CD4-positive, alpha-beta T cell treated with Interleukin-21 for 1 hour (primary cell): ENCODE measurements around the gene CCDC142.
A peak's percentile ranks its signal among the peaks of the same experiment; 100 is the strongest.
"Not testable (repeated sequence)": the region's sequence is repeated elsewhere in the genome, so short reads cannot be mapped to it uniquely, and the experiment has no call there.

Source experiments
- DNase-seq: peaks from one replicate; pipeline ENCODE4 v3.0.0-alpha.2; 2020

The CCDC142 gene

DNA sequence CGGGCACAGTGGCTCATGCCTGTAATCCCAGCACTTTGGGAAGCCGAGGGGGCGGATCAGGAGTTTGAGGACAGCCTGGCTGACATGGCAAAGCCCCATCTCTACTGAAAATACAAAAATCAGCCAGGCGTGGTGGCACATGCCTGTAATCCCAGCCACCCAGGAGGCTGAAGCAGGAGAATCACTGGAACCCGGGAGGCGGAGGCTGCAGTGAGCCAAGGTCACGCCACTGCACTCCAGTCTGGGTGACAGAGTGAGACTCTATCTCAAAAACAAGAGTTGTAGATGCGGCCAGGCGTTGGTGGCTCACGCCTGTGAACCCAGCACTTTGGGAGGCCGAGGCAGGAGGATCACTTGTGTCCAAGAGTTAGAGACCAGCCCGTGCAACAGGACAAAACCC lies 12.1 kb downstream of the CCDC142 start:
- not testable (repeated sequence) for DNase-seq

DNA sequence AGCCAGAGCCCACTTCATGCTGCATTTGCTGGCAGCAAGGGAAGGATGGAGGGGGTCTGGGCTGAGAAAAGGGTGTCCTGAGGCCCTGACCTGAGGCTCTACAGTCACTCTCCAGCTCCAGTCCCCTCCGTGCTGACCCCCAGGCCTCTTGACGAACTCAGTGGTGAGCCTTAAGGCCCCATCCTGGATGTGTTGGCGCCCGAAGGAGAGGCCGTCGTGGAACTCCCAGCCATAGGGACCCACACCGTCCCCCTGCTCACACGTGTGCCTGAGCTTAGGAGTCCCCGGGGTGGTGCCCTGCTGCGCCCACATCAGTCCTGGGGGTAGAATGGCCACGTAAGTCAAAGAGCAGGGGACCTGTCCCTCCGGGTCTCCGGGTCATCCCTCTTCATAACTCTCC lies 18.4 kb downstream of the CCDC142 start:
- no peak for DNase-seq

DNA sequence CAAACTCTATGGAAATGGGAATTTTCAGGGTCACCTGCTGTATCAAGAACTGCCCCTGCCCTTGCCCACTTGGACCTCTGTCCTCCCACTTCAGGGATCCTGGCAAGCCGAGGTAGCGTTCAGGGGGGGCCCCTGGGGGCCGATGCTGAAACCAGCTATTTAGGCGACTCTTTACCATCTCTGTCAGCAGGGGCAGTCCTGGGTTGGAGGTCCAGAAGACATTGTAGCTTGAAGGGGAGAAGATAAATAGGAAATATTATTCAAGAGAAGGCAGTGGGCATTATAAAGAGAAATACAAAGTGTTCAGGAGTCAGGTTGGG lies 20.1 kb downstream of the CCDC142 start:
- no peak for DNase-seq

DNA sequence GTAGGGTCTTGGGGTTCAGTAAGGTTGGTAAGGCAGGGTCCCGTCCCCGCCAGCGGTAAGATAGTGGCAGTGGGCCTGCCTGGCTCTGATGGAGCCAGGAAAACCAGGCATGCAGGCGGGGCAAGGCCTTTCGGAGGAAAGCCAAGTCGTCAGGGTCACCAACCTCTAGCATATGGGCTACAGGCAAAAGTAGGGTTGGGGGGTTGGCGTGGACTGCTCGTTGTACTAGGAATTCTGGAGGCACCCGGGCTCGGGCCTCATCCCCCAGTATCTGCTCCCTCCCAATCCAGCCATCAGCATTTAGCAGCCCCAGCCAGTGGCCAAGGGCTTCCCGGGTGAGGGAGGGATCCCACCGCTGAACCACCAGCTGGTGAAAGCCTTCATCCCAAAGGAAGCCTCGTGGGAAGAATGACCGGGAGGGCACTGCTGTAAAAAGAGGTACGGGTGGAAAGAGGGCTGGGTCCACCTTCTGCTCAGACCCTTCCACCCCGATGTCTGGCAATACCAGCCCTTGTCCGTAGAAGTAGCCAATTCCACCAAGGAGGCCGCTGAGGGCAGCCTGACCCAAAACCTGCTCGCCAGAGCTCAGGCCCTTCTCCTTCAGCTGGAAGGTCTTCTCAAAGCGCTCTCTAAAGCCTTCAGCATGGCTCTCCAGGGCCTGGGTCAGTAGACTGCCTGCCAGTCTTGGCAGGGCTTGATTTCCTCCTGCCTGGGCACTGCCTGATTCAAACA lies 20.6 kb downstream of the CCDC142 start:
- DNase-seq: no peak

DNA sequence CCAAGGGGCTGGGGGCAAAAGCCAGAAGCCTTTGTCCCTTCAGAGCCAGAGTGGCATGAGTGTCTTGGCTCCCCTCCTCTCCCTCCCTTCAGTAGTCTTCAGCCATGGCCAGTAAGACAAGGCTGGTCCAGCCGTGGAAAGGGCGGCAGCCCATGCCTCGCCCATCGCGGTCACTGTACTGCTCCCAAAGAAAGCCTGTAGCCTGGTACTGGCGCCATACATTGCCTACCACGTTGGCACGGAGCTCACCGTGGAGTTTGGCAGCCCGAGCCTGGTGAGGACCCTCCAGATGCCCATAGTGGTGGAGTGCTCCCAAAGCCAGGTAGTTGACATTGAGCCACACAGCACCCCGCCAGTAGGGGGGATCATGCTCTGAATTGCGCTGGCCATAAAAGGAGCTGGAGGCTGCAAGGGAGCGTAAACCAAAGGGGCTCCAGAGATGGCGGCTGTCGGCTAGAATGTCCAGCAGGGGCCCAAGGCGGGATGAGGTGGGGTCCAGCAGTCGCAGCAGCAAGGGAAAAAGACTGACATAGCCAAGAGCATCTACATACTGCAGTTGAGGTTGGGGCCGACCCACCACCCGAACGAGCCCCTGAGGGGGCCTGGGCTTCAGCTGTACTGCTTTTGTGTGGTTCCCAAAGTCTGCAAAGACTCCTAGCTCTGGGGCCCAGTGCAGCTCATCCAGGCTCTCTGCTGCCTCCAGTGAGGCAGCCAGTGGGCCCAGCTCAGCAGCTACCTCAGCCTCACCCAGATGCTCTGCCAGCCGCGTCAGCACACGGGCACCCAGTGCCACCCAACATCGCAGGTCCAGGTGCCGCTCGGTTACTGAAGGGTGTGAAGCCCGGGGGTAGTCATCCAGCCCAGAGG lies 21.4 kb downstream of the CCDC142 start:
- DNase-seq: no peak

DNA sequence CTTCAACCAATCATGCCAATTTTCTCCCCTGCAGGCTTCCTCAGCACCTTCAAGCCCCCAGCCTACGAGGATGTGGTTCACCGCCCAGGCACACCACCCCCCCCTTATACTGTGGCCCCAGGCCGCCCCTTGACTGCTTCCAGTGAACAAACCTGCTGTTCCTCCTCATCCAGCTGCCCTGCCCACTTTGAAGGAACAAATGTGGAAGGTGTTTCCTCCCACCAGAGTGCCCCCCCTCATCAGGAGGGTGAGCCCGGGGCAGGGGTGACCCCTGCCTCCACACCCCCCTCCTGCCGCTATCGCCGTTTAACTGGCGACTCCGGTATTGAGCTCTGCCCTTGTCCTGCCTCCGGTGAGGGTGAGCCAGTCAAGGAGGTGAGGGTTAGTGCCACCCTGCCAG lies 22.6 kb downstream of the CCDC142 start:
- DNase-seq: not testable (repeated sequence)

DNA sequence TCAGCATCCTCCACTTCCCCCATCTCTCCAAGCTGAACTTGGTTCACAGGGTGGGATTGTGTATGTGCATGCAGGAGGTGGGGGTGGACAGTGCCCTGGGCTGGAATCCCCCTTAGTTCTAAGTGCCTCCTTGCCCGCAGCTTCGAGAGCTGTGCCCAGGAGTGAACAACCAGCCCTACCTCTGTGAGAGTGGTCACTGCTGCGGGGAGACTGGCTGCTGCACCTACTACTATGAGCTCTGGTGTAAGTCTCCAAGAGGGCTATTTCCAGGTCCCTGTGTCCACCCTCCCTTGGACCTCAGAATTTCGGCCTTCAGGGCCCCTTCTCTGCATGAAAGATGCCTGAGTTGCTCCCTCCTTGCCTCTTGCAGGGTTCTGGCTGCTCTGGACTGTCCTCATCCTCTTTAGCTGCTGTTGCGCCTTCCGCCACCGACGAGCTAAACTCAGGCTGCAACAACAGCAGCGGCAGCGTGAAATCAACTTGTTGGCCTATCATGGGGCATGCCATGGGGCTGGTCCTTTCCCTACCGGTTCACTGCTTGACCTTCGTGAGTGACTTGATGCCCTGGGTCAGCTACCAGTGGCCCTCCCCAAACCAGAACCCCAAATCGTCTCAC lies 23.2 kb downstream of the CCDC142 start:
- not testable (repeated sequence) for DNase-seq

DNA sequence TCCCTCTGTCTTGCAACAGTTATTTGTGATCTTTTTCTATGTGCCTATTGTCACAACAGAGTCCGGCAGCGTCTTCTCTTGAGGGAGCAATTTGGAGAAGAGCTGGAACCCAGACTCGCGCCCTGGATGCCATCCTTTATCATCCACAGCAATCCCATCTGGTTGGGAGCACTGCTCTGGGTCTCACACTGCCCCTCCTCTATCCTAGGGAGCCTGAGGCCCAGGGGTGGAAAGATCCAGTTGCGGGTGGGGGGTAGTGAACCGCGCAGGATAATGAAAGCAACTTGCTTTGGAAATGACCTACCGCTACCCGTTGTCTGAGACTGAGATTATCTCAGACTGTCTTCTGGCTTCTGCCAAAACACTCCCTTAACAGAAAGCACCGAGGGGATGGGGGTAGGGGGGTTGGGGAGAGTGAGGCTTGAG lies 23.8 kb downstream of the CCDC142 start:
- no peak for DNase-seq

DNA sequence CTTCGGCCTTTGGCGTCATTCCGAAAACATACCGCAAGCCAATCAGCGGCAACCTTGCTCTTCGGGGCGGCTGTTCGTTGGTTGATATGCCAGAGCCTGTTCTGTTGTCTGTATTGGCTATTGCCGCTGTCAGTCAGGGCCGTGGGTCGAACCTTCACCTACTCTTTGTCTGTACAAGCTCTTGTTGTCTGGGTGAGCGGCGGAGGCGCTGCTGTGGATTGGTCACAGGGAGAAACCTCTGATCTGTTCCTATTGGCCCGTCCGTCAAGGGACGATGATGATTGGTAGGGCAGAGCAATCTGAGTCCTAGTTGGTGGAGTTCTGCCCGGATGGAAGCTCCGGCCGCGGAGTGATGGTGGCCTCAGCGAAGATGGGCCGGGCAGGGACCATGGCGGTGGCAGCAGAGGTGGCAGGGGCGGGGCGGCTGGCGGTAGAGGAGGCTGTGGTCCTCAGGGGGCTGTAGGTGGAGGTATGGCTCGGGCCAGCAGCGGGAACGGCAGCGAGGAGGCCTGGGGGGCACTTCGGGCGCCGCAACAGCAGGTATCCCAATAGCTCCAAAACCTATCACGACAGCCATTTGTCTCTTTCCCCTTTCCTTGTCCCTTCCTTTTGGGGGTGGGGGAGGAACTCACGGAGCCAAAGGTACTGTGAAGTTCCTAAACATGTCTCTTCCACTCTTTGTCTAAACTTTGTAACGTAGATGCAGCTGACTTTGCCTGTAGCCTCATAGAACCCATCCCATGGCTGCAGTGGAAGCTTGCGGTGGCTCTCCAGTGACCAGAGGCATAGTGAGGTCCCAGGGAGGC lies 24.5 kb downstream of the CCDC142 start, which contains the start of gene WBP1:
Gene WBP1, plus strand, starts transcription at position 307 of the 806 bp plus-strand sequence. Its CDS starts 165 bp downstream, at position 472.
- DNase-seq: peak; percentile 100

DNA sequence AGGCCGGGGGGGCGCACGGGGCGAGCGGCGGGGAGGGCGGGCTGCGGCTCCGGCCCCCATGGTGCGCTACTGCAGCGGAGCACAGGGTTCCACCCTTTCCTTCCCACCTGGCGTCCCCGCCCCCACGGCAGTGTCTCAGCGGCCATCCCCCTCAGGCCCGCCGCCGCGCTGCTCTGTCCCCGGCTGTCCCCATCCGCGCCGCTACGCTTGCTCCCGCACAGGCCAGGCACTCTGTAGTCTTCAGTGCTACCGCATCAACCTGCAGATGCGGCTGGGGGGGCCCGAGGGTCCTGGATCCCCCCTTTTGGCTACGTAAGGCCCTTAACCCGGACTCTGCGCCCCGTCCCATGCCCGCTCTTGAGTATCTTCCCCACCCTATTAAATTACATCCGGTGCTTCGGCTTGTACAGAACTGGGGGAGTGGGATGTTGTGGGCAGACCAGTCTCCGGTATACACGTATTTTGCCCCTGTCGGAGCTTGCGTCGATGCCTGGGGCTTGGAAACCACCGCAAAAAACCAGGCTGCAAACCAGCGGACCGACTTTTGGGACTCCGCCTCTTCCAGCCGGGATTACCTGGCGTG lies 25.2 kb downstream of the CCDC142 start:
- peak; percentile 86 for DNase-seq

DNA sequence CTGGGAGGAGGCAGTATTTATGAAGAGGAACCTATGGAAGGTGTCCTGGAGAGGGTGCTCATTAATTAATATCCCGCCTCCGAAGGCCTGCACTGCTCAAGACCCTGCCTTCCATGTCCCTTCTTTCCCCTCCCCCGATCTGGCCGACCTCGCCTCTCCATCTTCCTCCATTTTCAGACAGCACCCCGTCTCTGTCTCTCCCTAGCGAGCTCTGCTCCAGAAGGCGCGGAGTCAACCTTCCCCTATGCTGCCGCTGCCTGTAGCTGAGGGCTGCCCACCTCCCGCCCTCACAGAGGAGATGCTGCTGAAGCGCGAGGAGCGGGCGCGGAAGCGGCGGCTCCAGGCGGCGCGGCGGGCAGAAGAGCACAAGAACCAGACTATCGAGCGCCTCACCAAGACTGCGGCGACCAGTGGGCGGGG lies 25.7 kb downstream of the CCDC142 start:
- no peak for DNase-seq

DNA sequence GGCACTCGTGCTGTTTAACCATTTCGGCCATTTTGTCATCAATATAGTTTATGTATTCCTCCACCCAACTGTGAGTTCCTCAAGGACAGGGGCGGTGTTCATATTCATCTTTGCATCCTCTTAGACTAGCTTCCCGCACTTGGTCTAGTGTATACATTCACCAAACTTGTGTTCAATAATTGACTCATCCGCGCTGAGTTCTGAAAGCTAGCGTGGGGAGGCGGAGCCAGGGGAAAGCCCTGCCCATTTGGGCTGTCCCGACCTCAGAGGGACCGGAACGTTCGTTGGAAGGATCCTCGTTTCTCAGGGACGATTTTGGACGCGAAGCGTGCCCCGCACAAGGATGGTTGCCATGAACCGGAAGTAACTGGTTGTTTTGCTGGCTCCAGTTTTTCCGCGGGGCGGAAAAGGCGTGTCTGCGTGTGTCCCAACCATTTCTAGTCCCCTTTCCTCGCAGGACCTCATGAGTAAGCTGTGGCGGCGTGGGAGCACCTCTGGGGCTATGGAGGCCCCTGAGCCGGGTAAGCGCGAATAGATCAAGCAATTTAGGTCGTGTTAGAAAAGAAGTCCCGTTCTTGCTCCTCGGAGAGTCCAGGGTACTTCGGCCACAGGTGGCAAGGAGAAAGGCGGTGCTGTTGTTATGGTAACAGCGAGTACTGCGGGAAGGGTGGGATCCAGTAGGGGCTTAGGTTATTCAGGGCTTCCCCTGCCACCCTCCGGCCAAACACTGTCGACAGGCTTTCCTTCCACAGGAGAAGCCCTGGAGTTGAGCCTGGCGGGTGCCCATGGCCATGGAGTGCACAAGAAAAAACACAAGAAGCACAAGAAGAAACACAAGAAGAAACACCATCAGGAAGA lies 27.9 kb downstream of the CCDC142 start, which contains the start of gene INO80B:
Gene INO80B, plus strand, starts transcription at position 434 of the 858 bp plus-strand sequence. Its CDS starts 30 bp downstream, at position 464.
- peak; percentile 99 for DNase-seq

DNA sequence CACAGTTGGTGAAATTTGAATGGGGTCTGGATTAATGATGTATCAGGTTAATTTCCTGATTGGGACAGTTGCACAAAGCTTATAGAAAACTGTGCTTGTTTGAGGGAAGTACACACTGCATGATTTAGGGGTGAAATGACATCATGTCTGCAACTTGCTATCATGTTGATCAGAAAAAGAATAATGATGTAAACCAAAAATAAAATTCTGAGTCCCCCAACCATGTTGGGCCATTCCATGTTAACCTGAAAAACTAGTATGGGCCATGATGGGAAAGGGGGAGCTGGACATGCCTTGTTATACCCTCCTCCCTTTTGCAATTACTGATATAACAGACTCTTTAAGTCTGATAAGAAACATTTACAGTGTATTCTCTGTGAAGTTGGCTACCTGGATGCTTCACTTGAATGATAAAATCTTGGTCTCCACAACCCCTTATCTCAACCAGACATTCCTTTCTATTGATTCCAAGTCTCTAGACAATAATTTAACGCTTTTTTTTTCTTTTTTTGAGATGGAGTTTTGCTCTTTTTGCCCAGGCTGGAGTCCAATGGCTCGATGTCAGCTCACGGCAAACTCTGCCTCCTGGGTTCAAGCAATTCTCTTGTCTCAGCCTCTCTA lies 32.1 kb downstream of the CCDC142 start:
- DNase-seq: no peak

DNA sequence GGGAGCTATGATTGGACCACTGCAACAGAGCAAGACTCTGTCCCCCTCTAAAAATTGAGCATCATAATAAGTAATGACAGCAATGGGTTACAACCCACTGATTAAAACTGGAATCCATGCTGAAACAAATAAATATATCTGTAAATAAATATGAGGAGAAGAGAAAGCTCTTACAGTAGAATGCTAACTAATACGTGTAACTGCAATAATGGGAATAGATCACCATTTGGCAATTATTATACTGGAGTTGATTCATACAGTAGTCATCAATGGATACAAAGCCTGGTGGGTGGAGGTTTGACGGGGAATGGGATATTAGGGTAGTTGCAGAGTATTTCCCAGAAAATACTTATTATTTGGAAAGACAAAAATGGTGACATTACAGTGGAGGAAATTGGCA lies 34.0 kb downstream of the CCDC142 start:
- DNase-seq: no peak

DNA sequence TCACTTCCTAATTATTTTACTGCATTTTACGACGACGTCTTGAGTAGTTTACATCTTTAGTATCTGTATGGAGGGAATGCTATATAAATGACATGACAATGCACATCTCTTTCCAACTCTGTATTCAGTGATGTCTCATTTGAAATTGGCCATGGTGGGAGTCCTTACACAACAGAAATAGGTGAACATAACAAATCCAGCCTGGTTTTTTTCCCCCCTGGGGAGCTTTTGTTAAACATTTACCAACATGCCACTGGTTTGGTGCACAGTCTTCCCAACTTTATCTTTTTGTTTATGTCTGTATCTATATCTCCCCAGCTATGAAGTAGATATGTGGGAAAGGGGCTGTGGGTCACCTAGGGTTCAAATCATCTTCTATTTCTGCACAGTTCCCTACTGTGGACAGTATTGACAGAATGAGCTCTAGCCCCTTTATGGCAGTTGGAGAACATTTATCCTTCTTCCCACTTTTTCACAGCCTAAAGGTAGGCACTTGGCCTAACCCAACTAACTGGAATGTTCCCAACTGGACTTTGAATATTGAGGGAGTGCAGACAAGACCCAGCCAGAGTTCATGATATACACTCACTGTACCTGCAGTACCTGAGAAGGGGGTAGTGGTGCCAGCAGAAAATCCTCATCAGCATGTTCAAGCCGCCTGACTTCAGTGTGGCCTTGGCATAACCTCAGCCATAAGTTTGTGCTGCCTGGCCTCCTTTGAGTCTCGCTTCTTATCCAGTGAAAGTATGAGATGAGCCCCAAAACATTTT lies 35.4 kb downstream of the CCDC142 start:
- no peak for DNase-seq

DNA sequence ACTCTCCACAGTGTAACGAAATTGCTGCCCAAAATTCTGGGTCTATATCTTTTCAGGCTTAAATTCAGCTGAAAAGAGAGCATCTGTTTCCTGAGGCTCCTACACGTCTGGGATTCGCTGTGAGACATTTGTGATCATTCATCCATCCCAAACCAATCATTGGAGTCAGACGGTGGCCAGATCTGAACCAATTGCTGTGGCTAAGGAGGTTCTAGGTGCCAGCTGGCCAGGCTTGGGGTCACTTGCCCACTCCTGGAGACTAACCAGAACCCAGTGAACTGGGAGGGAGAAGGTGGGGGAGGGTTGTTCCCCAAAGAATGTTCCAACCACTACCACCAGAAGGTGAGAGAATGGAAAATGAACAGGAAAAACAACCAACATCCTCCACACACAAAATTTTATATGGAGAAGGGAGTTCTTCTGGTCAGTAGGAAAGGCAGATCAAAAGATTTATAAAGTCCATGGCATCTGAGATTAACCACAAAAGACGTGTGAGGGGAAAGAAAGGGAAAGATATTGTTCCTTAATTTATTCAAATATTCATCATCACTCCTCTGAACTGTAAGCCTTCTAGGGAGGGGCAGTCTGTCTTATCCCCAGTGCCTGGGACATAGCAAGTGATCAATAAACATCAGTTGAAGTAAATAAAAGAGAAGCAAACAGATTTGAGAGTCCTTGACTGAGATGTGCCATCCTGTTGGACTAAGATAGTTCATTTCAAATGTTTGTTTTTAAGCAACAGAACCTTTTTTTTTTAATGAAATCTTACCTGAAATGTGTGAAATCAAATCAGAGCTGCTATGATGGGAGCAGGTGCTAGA lies 38.1 kb downstream of the CCDC142 start:
- DNase-seq: no peak

DNA sequence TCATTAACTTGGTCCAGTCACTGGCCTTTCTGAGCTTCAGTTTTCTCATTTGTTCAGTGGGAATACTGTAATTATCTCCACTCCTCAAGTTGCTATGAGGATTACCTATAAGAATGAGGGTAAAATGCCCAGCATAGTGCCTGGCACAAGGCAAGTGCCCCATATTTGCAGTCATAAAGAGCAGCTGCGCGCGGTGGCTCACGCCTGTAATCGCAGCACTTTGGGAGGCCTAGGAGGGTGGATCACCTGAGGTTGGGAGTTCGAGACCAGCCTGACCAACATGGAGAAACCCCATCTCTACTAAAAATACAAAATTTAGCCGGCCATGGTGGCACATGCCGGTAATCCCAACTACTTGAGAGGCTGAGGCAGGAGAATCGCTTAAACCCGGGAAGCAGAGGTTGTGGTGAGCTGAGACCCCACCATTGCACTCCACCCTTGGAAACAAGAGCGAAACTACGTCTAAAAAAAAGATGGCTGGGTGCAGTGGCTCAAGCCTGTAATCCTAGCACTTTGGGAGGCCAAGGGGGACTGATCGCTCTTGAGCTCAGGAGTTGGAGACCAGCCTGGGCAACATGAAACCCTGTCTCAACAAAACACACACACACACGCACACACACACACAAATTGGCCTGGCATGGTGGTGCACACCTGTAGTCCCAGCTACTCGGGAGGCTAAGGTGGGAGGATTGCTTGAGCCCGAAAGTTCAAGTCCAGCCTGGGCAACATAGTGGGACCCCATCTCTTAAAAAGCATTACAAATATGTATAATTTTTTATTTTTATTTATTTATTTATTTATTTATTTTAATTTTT lies 40.1 kb downstream of the CCDC142 start:
- not testable (repeated sequence) for DNase-seq
